H9 (cell line): Measurements from ENCODE around the gene DHH. TPM values are rescaled to one million over a fixed set of nuclear protein-coding genes. Genes with fewer than 3 reads are reported as not detected.

Experiments
- DNase-seq: peaks from one replicate; pipeline ENCODE4 v3.0.0-alpha.2; 2017
- H2AFZ ChIP-seq: one replicate; pipeline ENCODE4 v1.6.1; 2013; ENCODE audit warnings: mild to moderate bottlenecking, low read length, control low read depth, moderate library complexity
- H2AK5ac ChIP-seq: 2 replicates; pipeline ENCODE4 v1.6.1; 2013; ENCODE audit warnings: low read length, control low read depth, mixed read lengths; ENCODE audit not compliant: insufficient read length
- H2BK120ac ChIP-seq: one replicate; pipeline ENCODE4 v1.6.1; 2013; ENCODE audit warnings: low read depth, mild to moderate bottlenecking, low read length, control low read depth, inconsistent platforms; ENCODE audit not compliant: poor library complexity, severe bottlenecking
- H2BK12ac ChIP-seq: 2 replicates; pipeline ENCODE4 v1.6.1; 2013; ENCODE audit warnings: low read length, control low read depth, mixed read lengths, low read depth; ENCODE audit not compliant: insufficient read length
- H2BK15ac ChIP-seq: 2 replicates; pipeline ENCODE4 v1.6.1; 2013; ENCODE audit warnings: low read depth, low read length, control low read depth
- H2BK20ac ChIP-seq: one replicate; pipeline ENCODE4 v1.6.1; 2013; ENCODE audit warnings: low read depth, mild to moderate bottlenecking, low read length, control low read depth, inconsistent platforms; ENCODE audit not compliant: poor library complexity, severe bottlenecking
- H2BK5ac ChIP-seq: 2 replicates; pipeline ENCODE4 v1.6.1; 2013; ENCODE audit warnings: low read length, control low read depth, mixed read lengths; ENCODE audit not compliant: insufficient read length
- H3K14ac ChIP-seq: 2 replicates; pipeline ENCODE4 v1.6.1; 2013; ENCODE audit warnings: low read length, control low read depth; ENCODE audit not compliant: insufficient read depth
- H3K18ac ChIP-seq: 2 replicates; pipeline ENCODE4 v1.6.1; 2013; ENCODE audit warnings: low read depth, mild to moderate bottlenecking, mixed read lengths, low read length, control low read depth; ENCODE audit not compliant: insufficient read length
- H3K23ac ChIP-seq: 2 replicates; pipeline ENCODE4 v1.6.1; 2013; ENCODE audit warnings: low read length, control low read depth, mixed read lengths, low read depth; ENCODE audit not compliant: insufficient read length
- H3K23me2 ChIP-seq: 2 replicates; pipeline ENCODE4 v1.6.1; 2013; ENCODE audit warnings: low read depth, mild to moderate bottlenecking, mixed read lengths, low read length, control low read depth; ENCODE audit not compliant: insufficient read length, poor library complexity, severe bottlenecking
- H3K27ac ChIP-seq: 2 replicates; pipeline ENCODE4 v1.5.1; 2013; ENCODE audit warnings: low read length, control low read depth, mixed read lengths, low read depth; ENCODE audit not compliant: insufficient read length
- H3K27me3 ChIP-seq: 2 replicates; pipeline ENCODE4 v1.6.1; 2013; ENCODE audit warnings: low read length, control low read depth, inconsistent platforms; ENCODE audit not compliant: insufficient read depth
- H3K4ac ChIP-seq: 2 replicates; pipeline ENCODE4 v1.6.1; 2013; ENCODE audit warnings: low read depth, mild to moderate bottlenecking, control low read depth, inconsistent platforms, low read length, moderate library complexity
- H3K4me1 ChIP-seq: 2 replicates; pipeline ENCODE4 v1.6.1; 2013; ENCODE audit warnings: low read length, control low read depth, inconsistent platforms; ENCODE audit not compliant: insufficient read depth
- H3K4me2 ChIP-seq: 2 replicates; pipeline ENCODE4 v1.6.1; 2013; ENCODE audit warnings: low read length, control low read depth, mixed read lengths; ENCODE audit not compliant: insufficient read length, insufficient read depth
- H3K56ac ChIP-seq: 2 replicates; pipeline ENCODE4 v1.6.1; 2013; ENCODE audit warnings: low read depth, mild to moderate bottlenecking, mixed read lengths, low read length, control low read depth; ENCODE audit not compliant: insufficient read length
- H3K79me1 ChIP-seq: 2 replicates; pipeline ENCODE4 v1.6.1; 2013; ENCODE audit warnings: low read depth, mild to moderate bottlenecking, moderate library complexity, low read length, control low read depth, inconsistent platforms; ENCODE audit not compliant: insufficient read depth, poor library complexity, severe bottlenecking
- H3K79me2 ChIP-seq: 2 replicates; pipeline ENCODE4 v1.6.1; 2013; ENCODE audit warnings: low read length, control low read depth, inconsistent platforms; ENCODE audit not compliant: insufficient read depth
- H3K9ac ChIP-seq: 2 replicates; pipeline ENCODE4 v1.6.1; 2013; ENCODE audit warnings: low read length, control low read depth, mixed read lengths; ENCODE audit not compliant: insufficient read length; ENCODE audit errors: extremely low read depth
- H3K9me3 ChIP-seq: one replicate; pipeline ENCODE4 v1.6.1; 2013; ENCODE audit warnings: low read depth, low read length, inconsistent platforms; ENCODE audit not compliant: control insufficient read depth
- H3T11ph ChIP-seq: one replicate; pipeline ENCODE4 v1.6.1; 2013; ENCODE audit warnings: mild to moderate bottlenecking, low read length, control low read depth, inconsistent platforms
- H4K20me1 ChIP-seq: one replicate; pipeline ENCODE4 v1.6.1; 2013; ENCODE audit not compliant: control insufficient read depth, insufficient read length, insufficient read depth
- H4K5ac ChIP-seq: 2 replicates; pipeline ENCODE4 v1.6.1; 2013; ENCODE audit warnings: low read depth, mild to moderate bottlenecking, mixed read lengths, low read length, control low read depth; ENCODE audit not compliant: insufficient read length
- H4K8ac ChIP-seq: replicated peaks from 2 replicates; pipeline ENCODE4 v1.6.1; 2013; ENCODE audit warnings: low read length, control low read depth, mixed read lengths, low read depth; ENCODE audit not compliant: insufficient read length
- H4K91ac ChIP-seq: 2 replicates; pipeline ENCODE4 v1.6.1; 2013; ENCODE audit warnings: low read depth, mild to moderate bottlenecking, moderate library complexity, mixed read lengths, low read length, control low read depth; ENCODE audit not compliant: insufficient read length
- H3K27ac Mint-ChIP-seq, 3 experiments: 2 replicates in 2 of 3; 3 replicates in 1 of 3; pipeline ENCODE4 v1.8.0; 2020 to 2021; ENCODE audit warnings: mixed read lengths in 3 of 3, mild to moderate bottlenecking in 1 of 3, moderate library complexity in 1 of 3
- H3K27me3 Mint-ChIP-seq: 2 replicates; pipeline ENCODE4 v1.8.0; 2021; ENCODE audit warnings: low read depth, mild to moderate bottlenecking, moderate library complexity, mixed read lengths
- H3K36me3 Mint-ChIP-seq, 3 experiments: 2 replicates in 2 of 3; 3 replicates in 1 of 3; pipeline ENCODE4 v1.8.0; 2020 to 2021; ENCODE audit warnings: low read depth in 3 of 3, mixed read lengths in 3 of 3; ENCODE audit not compliant: insufficient read depth in 1 of 3
- H3K4me1 Mint-ChIP-seq, 2 experiments: 2 replicates each; pipeline ENCODE4 v1.8.0; 2020; ENCODE audit warnings: mixed read lengths in 2 of 2
- H3K4me3 Mint-ChIP-seq, 2 experiments: 2 replicates in 1 of 2; 3 replicates in 1 of 2; pipeline ENCODE4 v1.8.0; 2020 to 2021; ENCODE audit warnings: mild to moderate bottlenecking in 2 of 2, mixed read lengths in 2 of 2, moderate library complexity in 1 of 2
- H3K9me3 Mint-ChIP-seq, 2 experiments: 2 replicates in 1 of 2; 3 replicates in 1 of 2; pipeline ENCODE4 v1.8.0; 2020; ENCODE audit warnings: mild to moderate bottlenecking in 2 of 2, mixed read lengths in 2 of 2, moderate library complexity in 1 of 2
- WGBS: extraction: QIAGEN DNeasy Blood & Tissue Kit; methylation state at CpG from one replicate; pipeline ENCODE4 v1.1.7; 2013; ENCODE audit warnings: missing lambda C conversion rate, low lambda C conversion rate, mixed read lengths; ENCODE audit not compliant: insufficient read length; ENCODE audit errors: extremely low coverage; 5-methylcytosine and 5-hydroxymethylcytosine counted together
- total RNA-seq: library from RNA; stranded (reverse); gene quantifications from 2 replicates; pipeline ENCODE4 v1.2.1, GENCODE V29; 2021
- TF ChIP-seq, protein P1 (sequence below): fragments of 200-600 bp; sonication (generic); conservative IDR thresholded peaks from 3 replicates; pipeline ENCODE4 v1.8.0; 2021; ENCODE audit warnings: antibody characterized with exemption, mild to moderate bottlenecking

DHH gene
- total RNA-seq, 1 experiment from 2014 or later: 0.20 TPM

GRCh38 chr12:49057888-49058287, 36.7 kb downstream of the DHH start:
- Mint-ChIP-seq H3K4me3 (peak overlapping the region; percentile 97), H3K36me3 (peaks cover 26 to 34% (median 31%) of the 10 kb centered on the region in 3 experiments), H3K4me1 (peaks cover 50% of the 10 kb centered on the region in 2 experiments), H3K27me3 (no peaks in the 10 kb centered on the region), H3K27ac (peak overlapping the region in 1 of 3 experiments; percentile 24; a peak in 1 of 7 replicates), H3K9me3 (no peaks in the 10 kb centered on the region)
- H3K79me1 ChIP-seq: peaks cover 30% of the 10 kb centered on the region
- H2BK12ac ChIP-seq: no peak overlapping the region
- H4K8ac ChIP-seq: no peak overlapping the region
- no CpG with 5 or more reads among the region's 4 CpGs for WGBS
- H2BK120ac ChIP-seq: no peak overlapping the region
- H4K20me1 ChIP-seq: no peaks in the 10 kb centered on the region
- no peak overlapping the region for H3T11ph ChIP-seq
- no peaks in the 10 kb centered on the region for H3K27me3 ChIP-seq
- H3K23me2 ChIP-seq: peaks cover 24% of the 10 kb centered on the region
- TF ChIP-seq, protein P1, sequence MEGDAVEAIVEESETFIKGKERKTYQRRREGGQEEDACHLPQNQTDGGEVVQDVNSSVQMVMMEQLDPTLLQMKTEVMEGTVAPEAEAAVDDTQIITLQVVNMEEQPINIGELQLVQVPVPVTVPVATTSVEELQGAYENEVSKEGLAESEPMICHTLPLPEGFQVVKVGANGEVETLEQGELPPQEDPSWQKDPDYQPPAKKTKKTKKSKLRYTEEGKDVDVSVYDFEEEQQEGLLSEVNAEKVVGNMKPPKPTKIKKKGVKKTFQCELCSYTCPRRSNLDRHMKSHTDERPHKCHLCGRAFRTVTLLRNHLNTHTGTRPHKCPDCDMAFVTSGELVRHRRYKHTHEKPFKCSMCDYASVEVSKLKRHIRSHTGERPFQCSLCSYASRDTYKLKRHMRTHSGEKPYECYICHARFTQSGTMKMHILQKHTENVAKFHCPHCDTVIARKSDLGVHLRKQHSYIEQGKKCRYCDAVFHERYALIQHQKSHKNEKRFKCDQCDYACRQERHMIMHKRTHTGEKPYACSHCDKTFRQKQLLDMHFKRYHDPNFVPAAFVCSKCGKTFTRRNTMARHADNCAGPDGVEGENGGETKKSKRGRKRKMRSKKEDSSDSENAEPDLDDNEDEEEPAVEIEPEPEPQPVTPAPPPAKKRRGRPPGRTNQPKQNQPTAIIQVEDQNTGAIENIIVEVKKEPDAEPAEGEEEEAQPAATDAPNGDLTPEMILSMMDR: no peak
- no peak for DNase-seq
- no peak overlapping the region for H2BK20ac ChIP-seq
- H3K4me1 ChIP-seq: peaks cover 14% of the 10 kb centered on the region
- H4K5ac ChIP-seq: no peak overlapping the region
- H3K9me3 ChIP-seq: no peaks in the 10 kb centered on the region
- H3K18ac ChIP-seq: no peak overlapping the region
- H3K27ac ChIP-seq: no peak overlapping the region
- peaks cover 48% of the 10 kb centered on the region for H3K79me2 ChIP-seq
- H3K4ac ChIP-seq: no peak overlapping the region
- H3K9ac ChIP-seq: peak overlapping the region; percentile 50
- H4K91ac ChIP-seq: no peak overlapping the region
- no peak overlapping the region for H3K56ac ChIP-seq
- peak overlapping the region; percentile 85 for H3K4me2 ChIP-seq
- no peak overlapping the region for H2AFZ ChIP-seq
- H3K14ac ChIP-seq: no peak overlapping the region
- no peak overlapping the region for H2AK5ac ChIP-seq
- no peak overlapping the region for H2BK5ac ChIP-seq
- H3K23ac ChIP-seq: no peak overlapping the region
- H2BK15ac ChIP-seq: no peak overlapping the region
